ENCODE results near the gene CDH23.

GRCh38 chr10:71453186-71453585 is 56.5 kb downstream of the CDH23 start:
- TF ChIP-seq ZSCAN20 (CRISPR knock-in tag; IDR thresholded peaks at IDR 0.05) (no peak), CTCF (IDR thresholded peaks at IDR 0.05) (no peak), POLR2AphosphoS2 (conservative IDR thresholded peaks at IDR 0.05; ENCODE audit: low read length) (no peak), POLR2A (IDR thresholded peaks at IDR 0.05; ENCODE audit: low read length) (no peak), FOSL2 (IDR thresholded peaks at IDR 0.05) (no peak), FOSL2 (CRISPR knock-in tag; IDR thresholded peaks at IDR 0.05) (no peak), TP53 (CRISPR knock-in tag; IDR thresholded peaks at IDR 0.05) (no peak), REST (IDR thresholded peaks at IDR 0.05) (no peak), MAX (IDR thresholded peaks at IDR 0.05) (no peak), HOXA7 (CRISPR knock-in tag; IDR thresholded peaks at IDR 0.05) (no peak), EHF (CRISPR knock-in tag; IDR thresholded peaks at IDR 0.05) (no peak), MYC (IDR thresholded peaks at IDR 0.05; ENCODE audit: borderline replicate concordance, low read length) (no peak), SREBF2 (IDR thresholded peaks at IDR 0.05) (no peak)

Measured in A549 (cell line).